H7 (cell line): Measurements from ENCODE around the gene PARK7. TPM values are rescaled to one million over a fixed set of nuclear protein-coding genes. Genes with fewer than 3 reads are reported as not detected.

Source experiments
- DNase-seq: peaks from one replicate; pipeline ENCODE4 v3.0.0; 2012
- H3K27me3 ChIP-seq: 2 replicates; pipeline ENCODE4 v1.6.0; 2011; ENCODE audit warnings: mild to moderate bottlenecking, low read length; ENCODE audit not compliant: control insufficient read depth, insufficient read depth
- H3K36me3 ChIP-seq: replicated peaks from 2 replicates; pipeline ENCODE4 v1.5.1; 2011; ENCODE audit warnings: low read length; ENCODE audit not compliant: control insufficient read depth, insufficient read depth
- H3K4me3 ChIP-seq: 2 replicates; pipeline ENCODE4 v1.5.1; 2011; ENCODE audit warnings: low read depth, mild to moderate bottlenecking, control low read depth, low read length, moderate library complexity; ENCODE audit not compliant: insufficient read depth
- total RNA-seq: library from RNA; depleted of rRNA; stranded (reverse); fragments of >200 nt; shearing (Covaris generic); gene quantifications from 2 replicates; pipeline ENCODE4 v1.2.3, GENCODE V29; 2014

PARK7 gene
- total RNA-seq, 1 experiment from 2014 or later: 298 TPM

- Histone ChIP-seq H3K4me3 (no peak overlapping the region), H3K36me3 (peaks cover 24% of the 10 kb centered on the region), H3K27me3 (no peaks in the 10 kb centered on the region)
- DNase-seq: no peak
Measured at GRCh38 chr1:8016210-8016894, 54.8 kb downstream of the PARK7 start.

GRCh38 chr1:8016895-8017241 lies 55.4 kb downstream of the PARK7 start:
- Histone ChIP-seq H3K4me3 (no peak overlapping the region), H3K36me3 (peaks cover 23% of the 10 kb centered on the region), H3K27me3 (no peaks in the 10 kb centered on the region)
- DNase-seq: no peak

GRCh38 chr1:8017495-8018197 lies 56.1 kb downstream of the PARK7 start:
- Histone ChIP-seq H3K27me3 (no peaks in the 10 kb centered on the region), H3K4me3 (no peak overlapping the region), H3K36me3 (peaks cover 20% of the 10 kb centered on the region)
- DNase-seq: no peak

GRCh38 chr1:8018492-8019228 lies 57.1 kb downstream of the PARK7 start:
- peaks cover 13% of the 10 kb centered on the region for H3K36me3 ChIP-seq
- no peaks in the 10 kb centered on the region for H3K27me3 ChIP-seq
- H3K4me3 ChIP-seq: no peak overlapping the region
- DNase-seq: no peak

- no peaks in the 10 kb centered on the region for H3K27me3 ChIP-seq
- no peak for DNase-seq
- H3K4me3 ChIP-seq: no peak overlapping the region
- H3K36me3 ChIP-seq: peaks cover 7% of the 10 kb centered on the region
Measured at GRCh38 chr1:8019229-8019620, 57.7 kb downstream of the PARK7 start.

- Histone ChIP-seq H3K36me3 (peaks cover 2% of the 10 kb centered on the region; the same call in 1 of the 2 replicates), H3K4me3 (no peak overlapping the region), H3K27me3 (no peaks in the 10 kb centered on the region)
- DNase-seq: no peak
Measured at GRCh38 chr1:8020032-8020431, 58.5 kb downstream of the PARK7 start.

GRCh38 chr1:8021676-8022266 lies 60.3 kb downstream of the PARK7 start:
- no peak for DNase-seq
- Histone ChIP-seq H3K27me3 (peaks cover 3% of the 10 kb centered on the region), H3K4me3 (no peak overlapping the region), H3K36me3 (no peaks in the 10 kb centered on the region)

- Histone ChIP-seq H3K27me3 (peaks cover 5% of the 10 kb centered on the region), H3K4me3 (no peak overlapping the region), H3K36me3 (no peaks in the 10 kb centered on the region)
- DNase-seq: no peak
Measured at GRCh38 chr1:8022395-8023286, 61.1 kb downstream of the PARK7 start.

- no peak overlapping the region for H3K4me3 ChIP-seq
- no peaks in the 10 kb centered on the region for H3K36me3 ChIP-seq
- DNase-seq: no peak
- peaks cover 5% of the 10 kb centered on the region for H3K27me3 ChIP-seq
Measured at GRCh38 chr1:8023287-8023994, 61.9 kb downstream of the PARK7 start.

- Histone ChIP-seq H3K4me3 (no peak overlapping the region; the same call in 1 of the 2 replicates), H3K36me3 (no peaks in the 10 kb centered on the region), H3K27me3 (peaks cover 5% of the 10 kb centered on the region)
- DNase-seq: no peak
Measured at GRCh38 chr1:8023995-8024313, 62.4 kb downstream of the PARK7 start.

GRCh38 chr1:8024329-8024728 lies 62.8 kb downstream of the PARK7 start:
- H3K36me3 ChIP-seq: no peaks in the 10 kb centered on the region
- no peak for DNase-seq
- H3K27me3 ChIP-seq: peaks cover 5% of the 10 kb centered on the region
- peak overlapping the region; percentile 0; the same call in 1 of the 2 replicates for H3K4me3 ChIP-seq

GRCh38 chr1:8025061-8025670 lies 63.7 kb downstream of the PARK7 start:
- H3K4me3 ChIP-seq: peak overlapping the region; percentile 79
- H3K36me3 ChIP-seq: no peaks in the 10 kb centered on the region
- no peak for DNase-seq
- H3K27me3 ChIP-seq: peaks cover 5% of the 10 kb centered on the region

- DNase-seq: no peak
- Histone ChIP-seq H3K36me3 (no peaks in the 10 kb centered on the region), H3K4me3 (peak overlapping the region; percentile 79), H3K27me3 (peaks cover 5% of the 10 kb centered on the region)
Measured at GRCh38 chr1:8025671-8026144, 64.2 kb downstream of the PARK7 start.
